NCI-H2081 treated with DMSO at 0.1 percent for 48 hours (cell line): ENCODE measurements around the gene CCDC92B.

ENCODE experiments used
- DNase-seq: peaks from one replicate; lab custom pipeline; 2025; lab: John Stamatoyannopoulos, UW

CCDC92B gene

GRCh38 chr17:2778489-2778888 lies 29.0 kb upstream of the CCDC92B start:
- DNase-seq = no peak

- no peak for DNase-seq
Observed at GRCh38 chr17:2777242-2777867, 27.9 kb upstream of the CCDC92B start.

GRCh38 chr17:2776589-2777241 lies 27.3 kb upstream of the CCDC92B start:
- no peak for DNase-seq

- no peak for DNase-seq
Observed at GRCh38 chr17:2775206-2775605, 25.8 kb upstream of the CCDC92B start.

GRCh38 chr17:2770129-2770528 lies 20.7 kb upstream of the CCDC92B start:
- no peak for DNase-seq

- no peak for DNase-seq
Observed at GRCh38 chr17:2758870-2759269, 9.4 kb upstream of the CCDC92B start.

- DNase-seq = no peak
Observed at GRCh38 chr17:2755891-2756724, 6.7 kb upstream of the CCDC92B start.

GRCh38 chr17:2751491-2751890 lies 2.0 kb upstream of the CCDC92B start:
- no peak for DNase-seq

- DNase-seq = no peak
Observed at GRCh38 chr17:2750721-2751120, 1.3 kb upstream of the CCDC92B start.

GRCh38 chr17:2749784-2750181 lies 331 bp upstream of the CCDC92B start:
- no peak for DNase-seq

GRCh38 chr17:2745317-2746037 lies 4.0 kb downstream of the CCDC92B start:
- no peak for DNase-seq

GRCh38 chr17:2737693-2738092 lies 11.8 kb downstream of the CCDC92B start:
- no peak for DNase-seq

GRCh38 chr17:2736956-2737355 lies 12.5 kb downstream of the CCDC92B start:
- no peak for DNase-seq

- DNase-seq = no peak
Observed at GRCh38 chr17:2735896-2736295, 13.6 kb downstream of the CCDC92B start.

- no peak for DNase-seq
Observed at GRCh38 chr17:2734939-2735338, 14.5 kb downstream of the CCDC92B start.

GRCh38 chr17:2731807-2732206 lies 17.6 kb downstream of the CCDC92B start:
- no peak for DNase-seq

- no peak for DNase-seq
Observed at GRCh38 chr17:2730764-2731353, 18.6 kb downstream of the CCDC92B start.

- no peak for DNase-seq
Observed at GRCh38 chr17:2724784-2725164, 24.7 kb downstream of the CCDC92B start.

GRCh38 chr17:2723997-2724783 lies 25.3 kb downstream of the CCDC92B start:
- DNase-seq = no peak

GRCh38 chr17:2723505-2723996 lies 25.9 kb downstream of the CCDC92B start:
- no peak for DNase-seq

- DNase-seq = no peak
Observed at GRCh38 chr17:2722611-2723010, 26.8 kb downstream of the CCDC92B start.
